Erythroblast (primary cell): ENCODE data around the gene TBCB.

ENCODE experiments used
- GATA1 ChIP-seq: IDR thresholded peaks from 2 replicates; pipeline ENCODE4 v1.6.1; 2011; ENCODE audit warnings: low read depth, mild to moderate bottlenecking, control low read depth, low read length, moderate library complexity
- POLR2A ChIP-seq: IDR thresholded peaks from 2 replicates; pipeline ENCODE4 v1.6.1; 2011; ENCODE audit warnings: mild to moderate bottlenecking, low read length

GRCh38 chr19:36081385-36081784, 33.9 kb upstream of the TBCB start:
- TF ChIP-seq POLR2A (no peak), GATA1 (no peak)
